Panc1 (cell line): Measurements from ENCODE around the gene APOL4. TPM values are rescaled to one million over a fixed set of nuclear protein-coding genes. Genes with fewer than 3 reads are reported as not detected.
"Not testable (repeated sequence)": the region's sequence is repeated elsewhere in the genome, so short reads cannot be mapped to it uniquely, and the experiment has no call there.

ENCODE experiments used
- ATAC-seq: fragments of 200-7000 bp; cut with Tn5 transposase; 2 replicates; pipeline ENCODE4 v1.9.1; 2020; ENCODE audit warnings: mild to moderate bottlenecking, moderate library complexity
- BruUV-seq: library from RNA; stranded (reverse); fragments of 400-500 nt; replicated peaks from 2 replicates; lab custom pipeline; 2021; lab: Mats Ljungman, UMichigan
- CTCF ChIA-PET: fragments of 300-600 bp; sonication (Branson Sonifier 250); formaldehyde crosslinking; loops from one replicate; lab custom pipeline; 2022; ENCODE audit warnings: antibody characterized with exemption; lab: Charles Lee
- POLR2A ChIA-PET: fragments of 300-600 bp; sonication (Branson Sonifier 250); formaldehyde crosslinking; loops from one replicate; lab custom pipeline; 2022; ENCODE audit warnings: antibody characterized with exemption; lab: Charles Lee
- DNase-seq: peaks from one replicate; pipeline ENCODE4 v3.0.0-alpha.2; 2010; ENCODE audit warnings: low read depth, low spot score
- H3K27ac ChIP-seq: 2 replicates; pipeline ENCODE4 v1.5.1; 2011; ENCODE audit warnings: mild to moderate bottlenecking, low read length, inconsistent platforms
- H3K27me3 ChIP-seq: fragments of 200-500 bp; sonication (Bioruptor generic); 2 replicates; pipeline ENCODE4 v1.6.0; 2014; ENCODE audit warnings: low read length, inconsistent platforms; ENCODE audit not compliant: control insufficient read depth, insufficient read depth
- H3K36me3 ChIP-seq: fragments of 200-500 bp; sonication (Bioruptor generic); 2 replicates; pipeline ENCODE4 v1.5.1; 2014; ENCODE audit warnings: inconsistent platforms, mild to moderate bottlenecking, low read length, moderate library complexity; ENCODE audit not compliant: control insufficient read depth, insufficient read depth
- H3K4me1 ChIP-seq: 2 replicates; pipeline ENCODE4 v1.5.1; 2011; ENCODE audit warnings: inconsistent platforms, mild to moderate bottlenecking, low read length, moderate library complexity; ENCODE audit not compliant: control insufficient read depth, insufficient read depth
- H3K4me3 ChIP-seq, 2 experiments: 2 replicates each; pipeline ENCODE4 v1.5.1; 2011 to 2012; ENCODE audit warnings: low read depth in 2 of 2, low read length in 2 of 2, mild to moderate bottlenecking in 2 of 2, inconsistent platforms in 1 of 2, moderate library complexity in 1 of 2
- H3K9me3 ChIP-seq: fragments of 200-500 bp; sonication (Bioruptor generic); 2 replicates; pipeline ENCODE4 v1.5.1; 2014; ENCODE audit warnings: low read depth, mild to moderate bottlenecking, inconsistent platforms, low read length, moderate library complexity; ENCODE audit not compliant: control insufficient read depth, insufficient read depth
- POLR2AphosphoS5 ChIP-seq: IDR thresholded peaks from 2 replicates; pipeline ENCODE4 v1.6.1; 2012; ENCODE audit warnings: mild to moderate bottlenecking, low read depth, low read length, moderate library complexity
- SIN3A ChIP-seq: IDR thresholded peaks from 2 replicates; pipeline ENCODE4 v1.6.1; 2012; ENCODE audit warnings: low read depth, mild to moderate bottlenecking, low read length, moderate library complexity, borderline replicate concordance; ENCODE audit not compliant: insufficient read depth
- TCF7L2 ChIP-seq: IDR thresholded peaks from 2 replicates; pipeline ENCODE4 v1.6.1; 2011; ENCODE audit warnings: mild to moderate bottlenecking, low read depth, low read length, inconsistent platforms
- in situ Hi-C: cut with HindIII; loops from 2 replicates; pipeline ENCODE4 v1.10.0; 2016; ENCODE audit warnings: low sequenced_read_pairs, low pct_unique_long_range_greater_than_20kb
- intact Hi-C: fragments of 100-400 bp; cut with micrococcal nuclease; formaldehyde crosslinking; loops from one replicate; pipeline ENCODE4 v1.10.0; 2022; ENCODE audit not compliant: unreplicated experiment
- total RNA-seq: library from RNA; stranded (reverse); gene quantifications from one replicate; pipeline ENCODE4 v1.2.1, GENCODE V29; 2021; ENCODE audit not compliant: unreplicated experiment
- TF ChIP-seq, protein P1 (sequence below): fragments of 450-650 bp; IDR thresholded peaks from 2 replicates; pipeline ENCODE4 v1.5.1; 2017; ENCODE audit warnings: mild to moderate bottlenecking
- TF ChIP-seq, protein P2 (sequence below), 2 experiments: IDR thresholded peaks; 2 replicates each; pipeline ENCODE4 v1.6.1; 2011 to 2012; ENCODE audit warnings: low read depth in 2 of 2, control low read depth in 1 of 2, low read length in 1 of 2, mild to moderate bottlenecking in 1 of 2, moderate library complexity in 1 of 2; ENCODE audit not compliant: insufficient read depth in 1 of 2

The APOL4 gene
- total RNA-seq, 1 experiment from 2014 or later = not detected

DNA sequence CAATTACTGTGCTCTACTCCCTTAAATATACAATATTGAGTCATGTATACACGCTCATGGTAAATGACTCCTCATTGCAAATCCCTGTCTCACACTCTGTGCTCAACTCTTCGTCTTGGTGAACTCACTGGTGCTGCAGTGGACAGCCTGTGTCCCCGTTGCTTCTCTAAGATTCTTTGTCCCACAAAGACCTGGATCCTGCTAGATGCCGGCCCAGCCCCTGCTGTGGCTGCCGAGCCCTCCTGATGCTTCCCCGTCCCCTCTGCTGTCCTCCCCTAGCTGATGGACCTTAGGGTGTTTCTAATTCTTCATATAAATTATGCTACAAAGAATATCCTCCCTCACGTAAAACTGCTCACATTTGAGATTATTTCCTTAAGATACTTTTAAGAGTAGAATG lies 32.2 kb upstream of the APOL4 start:
- no peaks in the 10 kb centered on the region for H3K36me3 ChIP-seq

DNA sequence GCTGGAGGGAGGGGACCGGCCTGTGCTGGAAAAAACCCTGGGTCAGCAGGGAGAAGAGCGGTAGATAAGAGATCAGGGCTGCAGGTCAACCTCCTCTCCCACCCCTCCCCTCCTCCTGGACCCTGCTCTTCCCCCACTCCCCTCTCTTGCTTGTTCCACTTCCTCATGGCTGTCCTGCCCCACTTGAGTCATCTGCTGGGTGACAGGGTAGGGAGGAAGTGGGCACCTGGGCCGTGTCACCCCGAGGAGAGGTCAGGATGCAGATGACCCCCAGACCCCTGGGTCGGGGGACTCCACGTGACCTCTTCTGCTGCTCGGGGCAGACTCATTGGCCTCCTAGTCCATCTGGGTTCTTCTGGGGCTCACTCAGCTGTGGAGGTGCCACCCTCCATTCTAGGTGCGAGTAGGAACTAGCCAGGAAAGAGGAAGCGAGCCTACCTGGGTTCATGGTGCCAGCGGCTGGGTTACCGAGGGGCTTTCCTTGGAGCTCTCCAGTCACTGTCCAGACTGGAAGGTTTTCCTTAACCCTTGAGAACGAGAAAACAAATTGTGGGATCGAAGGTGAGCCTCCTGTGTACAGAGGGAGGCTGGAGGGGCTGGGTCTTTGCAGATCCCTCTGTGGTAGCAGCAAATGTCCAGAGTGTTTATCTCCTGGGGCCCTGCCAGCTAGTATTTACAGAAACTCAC lies 31.2 kb upstream of the APOL4 start:
- Histone ChIP-seq H3K27me3 (no peaks in the 10 kb centered on the region), H3K27ac (no peak overlapping the region), H3K9me3 (no peaks in the 10 kb centered on the region), H3K4me1 (peaks cover 4% of the 10 kb centered on the region; the same call in 1 of the 2 replicates), H3K4me3 (no peak overlapping the region), H3K36me3 (no peaks in the 10 kb centered on the region)
- intact Hi-C loops (no loop called here), in situ Hi-C loops (no loop called here)
- BruUV-seq = no TSS peak
- ChIA-PET CTCF (no interaction called here), POLR2A (no interaction called here)
- DNase-seq (no peak), ATAC-seq (no peak)
- TF ChIP-seq TCF7L2 (no peak), SIN3A (no peak), POLR2AphosphoS5 (no peak)
- TF ChIP-seq, protein P1, sequence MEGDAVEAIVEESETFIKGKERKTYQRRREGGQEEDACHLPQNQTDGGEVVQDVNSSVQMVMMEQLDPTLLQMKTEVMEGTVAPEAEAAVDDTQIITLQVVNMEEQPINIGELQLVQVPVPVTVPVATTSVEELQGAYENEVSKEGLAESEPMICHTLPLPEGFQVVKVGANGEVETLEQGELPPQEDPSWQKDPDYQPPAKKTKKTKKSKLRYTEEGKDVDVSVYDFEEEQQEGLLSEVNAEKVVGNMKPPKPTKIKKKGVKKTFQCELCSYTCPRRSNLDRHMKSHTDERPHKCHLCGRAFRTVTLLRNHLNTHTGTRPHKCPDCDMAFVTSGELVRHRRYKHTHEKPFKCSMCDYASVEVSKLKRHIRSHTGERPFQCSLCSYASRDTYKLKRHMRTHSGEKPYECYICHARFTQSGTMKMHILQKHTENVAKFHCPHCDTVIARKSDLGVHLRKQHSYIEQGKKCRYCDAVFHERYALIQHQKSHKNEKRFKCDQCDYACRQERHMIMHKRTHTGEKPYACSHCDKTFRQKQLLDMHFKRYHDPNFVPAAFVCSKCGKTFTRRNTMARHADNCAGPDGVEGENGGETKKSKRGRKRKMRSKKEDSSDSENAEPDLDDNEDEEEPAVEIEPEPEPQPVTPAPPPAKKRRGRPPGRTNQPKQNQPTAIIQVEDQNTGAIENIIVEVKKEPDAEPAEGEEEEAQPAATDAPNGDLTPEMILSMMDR = no peak
- TF ChIP-seq, protein P2, sequence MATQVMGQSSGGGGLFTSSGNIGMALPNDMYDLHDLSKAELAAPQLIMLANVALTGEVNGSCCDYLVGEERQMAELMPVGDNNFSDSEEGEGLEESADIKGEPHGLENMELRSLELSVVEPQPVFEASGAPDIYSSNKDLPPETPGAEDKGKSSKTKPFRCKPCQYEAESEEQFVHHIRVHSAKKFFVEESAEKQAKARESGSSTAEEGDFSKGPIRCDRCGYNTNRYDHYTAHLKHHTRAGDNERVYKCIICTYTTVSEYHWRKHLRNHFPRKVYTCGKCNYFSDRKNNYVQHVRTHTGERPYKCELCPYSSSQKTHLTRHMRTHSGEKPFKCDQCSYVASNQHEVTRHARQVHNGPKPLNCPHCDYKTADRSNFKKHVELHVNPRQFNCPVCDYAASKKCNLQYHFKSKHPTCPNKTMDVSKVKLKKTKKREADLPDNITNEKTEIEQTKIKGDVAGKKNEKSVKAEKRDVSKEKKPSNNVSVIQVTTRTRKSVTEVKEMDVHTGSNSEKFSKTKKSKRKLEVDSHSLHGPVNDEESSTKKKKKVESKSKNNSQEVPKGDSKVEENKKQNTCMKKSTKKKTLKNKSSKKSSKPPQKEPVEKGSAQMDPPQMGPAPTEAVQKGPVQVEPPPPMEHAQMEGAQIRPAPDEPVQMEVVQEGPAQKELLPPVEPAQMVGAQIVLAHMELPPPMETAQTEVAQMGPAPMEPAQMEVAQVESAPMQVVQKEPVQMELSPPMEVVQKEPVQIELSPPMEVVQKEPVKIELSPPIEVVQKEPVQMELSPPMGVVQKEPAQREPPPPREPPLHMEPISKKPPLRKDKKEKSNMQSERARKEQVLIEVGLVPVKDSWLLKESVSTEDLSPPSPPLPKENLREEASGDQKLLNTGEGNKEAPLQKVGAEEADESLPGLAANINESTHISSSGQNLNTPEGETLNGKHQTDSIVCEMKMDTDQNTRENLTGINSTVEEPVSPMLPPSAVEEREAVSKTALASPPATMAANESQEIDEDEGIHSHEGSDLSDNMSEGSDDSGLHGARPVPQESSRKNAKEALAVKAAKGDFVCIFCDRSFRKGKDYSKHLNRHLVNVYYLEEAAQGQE (IDR thresholded peaks at IDR 0.05; ENCODE audit: insufficient read depth in 1 of 2, low read depth in 2 of 2, low read length in 1 of 2) = no peak

More for the DNA sequence above, 32.2 kb upstream of the APOL4 start:
- TF ChIP-seq, protein P2 (IDR thresholded peaks at IDR 0.05; ENCODE audit: insufficient read depth in 1 of 2, low read depth in 2 of 2, low read length in 1 of 2) = no peak
- TF ChIP-seq, protein P1 = no peak
- TF ChIP-seq TCF7L2 (no peak), POLR2AphosphoS5 (no peak), SIN3A (no peak)
- Histone ChIP-seq H3K27me3 (no peaks in the 10 kb centered on the region), H3K9me3 (no peaks in the 10 kb centered on the region), H3K4me3 (no peak overlapping the region), H3K27ac (no peak overlapping the region), H3K4me1 (peaks cover 7% of the 10 kb centered on the region; the same call in 1 of the 2 replicates)
- DNase-seq (no peak), ATAC-seq (no peak)
- ChIA-PET CTCF (no interaction called here), POLR2A (no interaction called here)
- BruUV-seq = no TSS peak
- in situ Hi-C loops (no loop called here), intact Hi-C loops (no loop called here)

DNA sequence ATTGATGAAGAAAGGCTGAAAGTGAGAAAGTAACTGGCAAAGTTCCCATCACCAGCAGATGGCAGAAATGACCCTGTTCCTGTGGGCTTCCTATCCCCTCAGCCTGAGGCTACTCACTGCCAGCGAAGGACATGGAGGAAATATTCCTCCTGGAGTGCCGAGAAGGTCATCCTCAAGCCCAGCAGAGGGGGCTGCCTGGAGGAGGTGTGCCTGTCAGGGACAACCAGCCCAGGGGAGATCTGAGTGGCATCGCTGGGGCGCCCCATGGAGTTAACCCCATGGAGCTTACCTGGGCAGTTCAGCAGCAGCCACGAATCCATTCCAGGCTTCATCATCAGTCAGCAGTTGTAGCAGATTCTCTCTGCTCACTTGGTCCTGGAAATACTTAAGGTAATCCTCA lies 29.4 kb upstream of the APOL4 start:
- CTCF ChIA-PET, H3K9me3 ChIP-seq, H3K27ac ChIP-seq, intact Hi-C loops, ATAC-seq, H3K27me3 ChIP-seq, H3K4me1 ChIP-seq, BruUV-seq, in situ Hi-C loops, H3K36me3 ChIP-seq, POLR2A ChIA-PET, H3K4me3 ChIP-seq, DNase-seq: not testable (repeated sequence)
